Endodermal cell (in vitro differentiated cells): ENCODE results near the gene IPCEF1. TPM values are rescaled to one million over a fixed set of nuclear protein-coding genes. Genes with fewer than 3 reads are reported as not detected.

Experiments
- DNase-seq: peaks from one replicate; pipeline ENCODE4 v3.0.0-alpha.2; 2017
- H3K27ac ChIP-seq: 2 replicates; pipeline ENCODE4 v1.5.1; 2013; ENCODE audit warnings: mild to moderate bottlenecking, low read depth, low read length, moderate library complexity
- H3K27me3 ChIP-seq: 2 replicates; pipeline ENCODE4 v1.6.1; 2013; ENCODE audit warnings: mild to moderate bottlenecking, low read length, moderate library complexity; ENCODE audit not compliant: insufficient read depth, control insufficient read depth, poor library complexity, severe bottlenecking
- H3K36me3 ChIP-seq: 2 replicates; pipeline ENCODE4 v1.7.0; 2013; ENCODE audit warnings: mild to moderate bottlenecking, low read length, moderate library complexity; ENCODE audit not compliant: control insufficient read depth, insufficient read depth
- H3K4me1 ChIP-seq: one replicate; pipeline ENCODE4 v1.7.0; 2013; ENCODE audit warnings: low read length; ENCODE audit not compliant: control insufficient read depth, insufficient read depth
- H3K4me3 ChIP-seq: 2 replicates; pipeline ENCODE4 v1.5.1; 2013; ENCODE audit warnings: mild to moderate bottlenecking, low read length, moderate library complexity
- H3K9ac ChIP-seq: 2 replicates; pipeline ENCODE4 v1.6.1; 2013; ENCODE audit warnings: mild to moderate bottlenecking, low read length, moderate library complexity; ENCODE audit not compliant: poor library complexity, severe bottlenecking; ENCODE audit errors: extremely low read depth
- H3K9me3 ChIP-seq: 2 replicates; pipeline ENCODE4 v1.6.1; 2013; ENCODE audit warnings: mild to moderate bottlenecking, low read length, moderate library complexity; ENCODE audit not compliant: control insufficient read depth
- H3K27ac Mint-ChIP-seq: 2 replicates; pipeline ENCODE4 v1.8.0; 2020; ENCODE audit warnings: mixed read lengths
- H3K27me3 Mint-ChIP-seq: 2 replicates; pipeline ENCODE4 v1.8.0; 2021; ENCODE audit warnings: mild to moderate bottlenecking, mixed read lengths; ENCODE audit not compliant: insufficient read depth
- H3K36me3 Mint-ChIP-seq: 2 replicates; pipeline ENCODE4 v1.8.0; 2020; ENCODE audit warnings: low read depth, mixed read lengths
- H3K4me1 Mint-ChIP-seq: 2 replicates; pipeline ENCODE4 v1.8.0; 2020; ENCODE audit warnings: mixed read lengths
- H3K4me3 Mint-ChIP-seq: 2 replicates; pipeline ENCODE4 v1.8.0; 2020; ENCODE audit warnings: mild to moderate bottlenecking, moderate library complexity, mixed read lengths
- H3K9me3 Mint-ChIP-seq: 2 replicates; pipeline ENCODE4 v1.8.0; 2020; ENCODE audit warnings: mild to moderate bottlenecking, mixed read lengths
- WGBS, 2 experiments: methylation state at CpG; one replicate each; pipeline versions ENCODE4 v1.1.5 to v1.1.7; 2013; ENCODE audit warnings: missing lambda C conversion rate in 2 of 2, mixed read lengths in 1 of 2; ENCODE audit not compliant: insufficient coverage in 1 of 2, insufficient read length in 1 of 2; 5-methylcytosine and 5-hydroxymethylcytosine counted together
- total RNA-seq, 2 donors: library from RNA; stranded (reverse); fragmentation: NEBNext Ultra II Directional in 1 of 2; extraction: Animal tissue kit (Norgen Biotek cat#: 25700) in 1 of 2; gene quantifications; 2 replicates in 1 of 2; 3 replicates in 1 of 2; pipeline ENCODE4 v1.2.1, GENCODE V29; 2021
- TF ChIP-seq, protein P1 (sequence below): fragments of 200-600 bp; sonication (generic); conservative IDR thresholded peaks from 2 replicates; pipeline ENCODE4 v1.5.0; 2021; ENCODE audit warnings: antibody characterized with exemption, mild to moderate bottlenecking

Gene IPCEF1
- total RNA-seq, 2 donors from 2014 or later, result 2.2 to 2.8 TPM

DNA sequence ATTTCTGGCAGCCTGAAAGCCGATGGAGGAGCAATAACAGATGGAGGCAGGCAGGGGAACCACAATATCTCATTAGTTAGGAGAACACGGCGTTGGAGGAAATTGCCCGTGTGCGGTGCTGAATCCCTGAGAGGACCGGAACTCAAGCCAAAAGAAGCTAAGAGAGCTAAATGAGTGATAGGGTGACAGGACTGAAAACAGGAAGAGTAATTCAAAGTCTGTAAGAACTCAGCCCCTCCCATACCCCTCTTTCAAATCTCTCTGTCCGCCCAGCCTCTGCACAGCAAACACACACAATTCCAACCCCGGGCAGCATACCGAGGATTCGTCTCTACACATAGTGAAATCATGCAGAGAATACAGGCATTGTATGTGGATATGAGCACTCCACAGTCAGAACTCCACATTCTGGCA lies 2.6 kb upstream of the IPCEF1 start:
- 93 to 98% methylated on average over 7 to 10 of the region's 10 CpGs for WGBS, 2 experiments
- no peaks in the 10 kb centered on the region for H3K36me3 Mint-ChIP-seq
- H3K9me3 Mint-ChIP-seq, result no peaks in the 10 kb centered on the region
- no peak overlapping the region for H3K4me3 Mint-ChIP-seq
- no peaks in the 10 kb centered on the region for H3K27me3 Mint-ChIP-seq
- no peak overlapping the region for H3K27ac Mint-ChIP-seq
- Histone ChIP-seq H3K4me1 (no peaks in the 10 kb centered on the region), H3K9me3 (no peaks in the 10 kb centered on the region), H3K4me3 (no peak overlapping the region), H3K27me3 (no peaks in the 10 kb centered on the region), H3K9ac (no peak overlapping the region), H3K27ac (no peak overlapping the region), H3K36me3 (no peaks in the 10 kb centered on the region)
- TF ChIP-seq, protein P1, sequence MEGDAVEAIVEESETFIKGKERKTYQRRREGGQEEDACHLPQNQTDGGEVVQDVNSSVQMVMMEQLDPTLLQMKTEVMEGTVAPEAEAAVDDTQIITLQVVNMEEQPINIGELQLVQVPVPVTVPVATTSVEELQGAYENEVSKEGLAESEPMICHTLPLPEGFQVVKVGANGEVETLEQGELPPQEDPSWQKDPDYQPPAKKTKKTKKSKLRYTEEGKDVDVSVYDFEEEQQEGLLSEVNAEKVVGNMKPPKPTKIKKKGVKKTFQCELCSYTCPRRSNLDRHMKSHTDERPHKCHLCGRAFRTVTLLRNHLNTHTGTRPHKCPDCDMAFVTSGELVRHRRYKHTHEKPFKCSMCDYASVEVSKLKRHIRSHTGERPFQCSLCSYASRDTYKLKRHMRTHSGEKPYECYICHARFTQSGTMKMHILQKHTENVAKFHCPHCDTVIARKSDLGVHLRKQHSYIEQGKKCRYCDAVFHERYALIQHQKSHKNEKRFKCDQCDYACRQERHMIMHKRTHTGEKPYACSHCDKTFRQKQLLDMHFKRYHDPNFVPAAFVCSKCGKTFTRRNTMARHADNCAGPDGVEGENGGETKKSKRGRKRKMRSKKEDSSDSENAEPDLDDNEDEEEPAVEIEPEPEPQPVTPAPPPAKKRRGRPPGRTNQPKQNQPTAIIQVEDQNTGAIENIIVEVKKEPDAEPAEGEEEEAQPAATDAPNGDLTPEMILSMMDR, result no peak
- H3K4me1 Mint-ChIP-seq, result no peaks in the 10 kb centered on the region
- DNase-seq, result no peak

DNA sequence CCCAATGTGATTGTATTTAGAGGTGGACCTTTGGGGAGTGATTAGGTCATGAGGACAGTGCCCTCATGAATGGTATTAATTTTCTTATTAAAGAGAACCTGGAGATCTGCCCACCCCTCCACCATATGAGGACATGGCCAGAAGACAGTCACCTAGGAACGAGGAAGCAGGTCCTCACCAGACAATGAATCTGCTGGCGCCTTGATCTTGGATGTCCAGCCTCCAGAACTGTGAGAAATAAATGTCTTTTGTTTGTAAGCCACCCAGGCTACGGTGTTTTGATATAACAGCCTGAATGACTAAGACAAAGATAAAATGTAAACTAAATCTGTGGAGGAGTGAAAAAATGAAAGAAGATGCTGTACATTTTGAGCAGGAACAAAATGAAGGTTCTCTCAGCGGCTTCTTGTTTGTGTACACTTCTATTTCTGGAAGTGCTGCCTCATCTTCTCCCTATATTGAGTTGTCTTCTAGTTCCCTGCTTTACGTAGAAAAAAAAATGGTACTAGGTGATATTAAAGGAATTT lies 1.5 kb upstream of the IPCEF1 start:
- Mint-ChIP-seq H3K4me3 (no peak overlapping the region), H3K36me3 (no peaks in the 10 kb centered on the region), H3K9me3 (no peaks in the 10 kb centered on the region), H3K27ac (no peak overlapping the region), H3K27me3 (no peaks in the 10 kb centered on the region), H3K4me1 (no peaks in the 10 kb centered on the region)
- no peaks in the 10 kb centered on the region for H3K36me3 ChIP-seq
- no peak for DNase-seq
- no peaks in the 10 kb centered on the region for H3K27me3 ChIP-seq
- H3K27ac ChIP-seq, result no peak overlapping the region
- WGBS, 2 experiments, result 92 to 95% methylated on average over 1 to 5 of the region's 5 CpGs
- TF ChIP-seq, protein P1, result no peak
- no peaks in the 10 kb centered on the region for H3K9me3 ChIP-seq
- no peak overlapping the region for H3K4me3 ChIP-seq
- no peak overlapping the region for H3K9ac ChIP-seq
- no peaks in the 10 kb centered on the region for H3K4me1 ChIP-seq

DNA sequence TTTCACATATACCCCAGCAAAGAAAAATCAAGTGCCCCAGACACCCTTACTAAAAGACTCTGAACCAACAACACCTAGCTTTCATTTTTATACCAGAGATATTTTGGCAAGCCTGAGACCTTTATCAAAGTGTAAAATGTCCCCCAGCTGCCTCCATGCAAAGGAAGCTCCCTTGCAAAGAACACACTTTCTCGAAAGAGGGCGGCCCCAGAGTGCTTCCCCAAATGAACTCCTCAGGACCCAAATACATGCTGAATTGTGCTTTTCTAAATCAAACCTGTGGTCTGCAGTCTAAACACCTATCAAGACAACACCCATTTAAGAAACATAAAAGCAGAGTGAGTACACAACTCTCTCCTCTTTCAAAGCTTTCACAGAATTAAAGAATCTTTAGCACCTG lies 490 bp downstream of the IPCEF1 start:
- H3K9me3 Mint-ChIP-seq, result no peaks in the 10 kb centered on the region
- Histone ChIP-seq H3K9ac (no peak overlapping the region), H3K36me3 (no peaks in the 10 kb centered on the region), H3K9me3 (no peaks in the 10 kb centered on the region), H3K4me3 (no peak overlapping the region), H3K27me3 (no peaks in the 10 kb centered on the region), H3K27ac (no peak overlapping the region), H3K4me1 (no peaks in the 10 kb centered on the region)
- no peak overlapping the region for H3K27ac Mint-ChIP-seq
- peak; percentile 28 for DNase-seq
- no peak overlapping the region for H3K4me3 Mint-ChIP-seq
- no peaks in the 10 kb centered on the region for H3K36me3 Mint-ChIP-seq
- TF ChIP-seq, protein P1, result no peak
- no peaks in the 10 kb centered on the region for H3K27me3 Mint-ChIP-seq
- H3K4me1 Mint-ChIP-seq, result no peaks in the 10 kb centered on the region
- WGBS, 2 experiments, result 79 to 100% methylated on average over 2 of the region's 2 CpGs
